HG03575 (cell line): ENCODE data around the gene DNAH1.

Experiments used
- ATAC-seq: cut with Tn5 transposase; IDR thresholded peaks from one replicate; pipeline ENCODE4 v1.9.1; 2021; ENCODE audit not compliant: unreplicated experiment, insufficient number of reproducible peaks, low FRiP score; ENCODE audit errors: extremely low read depth

The DNAH1 gene

DNA sequence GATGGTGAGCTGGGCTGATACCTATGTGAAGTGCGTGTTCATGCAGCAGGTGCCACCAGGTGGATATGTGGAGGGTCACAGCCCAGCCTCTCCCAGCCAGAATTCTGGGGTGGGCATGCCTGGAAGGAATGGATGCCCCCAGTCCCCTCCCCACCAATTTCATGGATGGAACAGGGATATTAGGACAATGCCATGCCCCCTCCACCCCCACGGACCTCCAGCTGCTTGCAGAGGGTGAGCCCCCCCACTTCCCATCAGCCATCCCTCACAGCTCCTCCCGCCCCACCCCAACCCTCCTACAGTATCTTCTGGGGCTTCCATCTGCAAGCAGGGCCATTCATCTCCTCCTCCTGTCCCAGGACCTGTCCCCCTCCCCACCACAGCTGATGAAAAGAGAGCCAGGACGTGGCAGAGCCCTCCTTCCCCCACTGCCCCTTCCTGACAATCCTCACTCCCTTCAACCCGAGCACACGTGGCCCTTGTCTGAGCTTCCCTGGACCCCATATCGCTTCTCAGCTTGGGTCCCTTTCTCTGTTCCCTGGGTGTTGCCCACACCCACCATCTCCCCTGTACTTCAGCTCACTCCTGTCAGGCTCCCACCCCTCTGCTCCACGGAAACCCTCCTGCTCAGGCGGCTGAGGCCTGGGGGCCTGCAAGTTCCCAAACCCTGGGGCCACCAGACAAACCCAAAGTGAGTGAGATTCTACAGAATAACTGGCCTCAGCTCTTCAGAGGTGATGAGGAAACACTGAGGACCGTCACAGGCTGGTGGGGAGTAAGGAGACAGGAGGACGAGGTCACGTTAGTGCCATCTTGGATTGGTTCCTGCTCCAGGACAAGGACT, 131.6 kb downstream of the DNAH1 start:
- ATAC-seq = no peak
